GM10248 (cell line): Measurements from ENCODE around the gene PTPRCAP.

Experiments
- CTCF ChIA-PET: fragments of 300-600 bp; sonication (Branson Sonifier 250); formaldehyde crosslinking; extraction: SDS; loops from one replicate; lab custom pipeline; 2021; ENCODE audit warnings: antibody characterized with exemption; lab: Yijun Ruan, JAX
- POLR2A ChIA-PET: fragments of 350-650 bp; sonication (Branson Sonifier 250); formaldehyde crosslinking; extraction: SDS; loops from one replicate; lab custom pipeline; 2020; ENCODE audit warnings: antibody characterized with exemption; lab: Yijun Ruan, JAX
- DNase-seq: peaks from one replicate; pipeline ENCODE4 v3.0.0; 2012; ENCODE audit errors: extremely low spot score
- TF ChIP-seq, protein P1 (sequence below): IDR thresholded peaks from 2 replicates; pipeline ENCODE4 v1.5.1; 2012; ENCODE audit warnings: mild to moderate bottlenecking, low read depth; ENCODE audit errors: extremely low read depth, missing control alignments, control extremely low read depth

The PTPRCAP gene

DNA sequence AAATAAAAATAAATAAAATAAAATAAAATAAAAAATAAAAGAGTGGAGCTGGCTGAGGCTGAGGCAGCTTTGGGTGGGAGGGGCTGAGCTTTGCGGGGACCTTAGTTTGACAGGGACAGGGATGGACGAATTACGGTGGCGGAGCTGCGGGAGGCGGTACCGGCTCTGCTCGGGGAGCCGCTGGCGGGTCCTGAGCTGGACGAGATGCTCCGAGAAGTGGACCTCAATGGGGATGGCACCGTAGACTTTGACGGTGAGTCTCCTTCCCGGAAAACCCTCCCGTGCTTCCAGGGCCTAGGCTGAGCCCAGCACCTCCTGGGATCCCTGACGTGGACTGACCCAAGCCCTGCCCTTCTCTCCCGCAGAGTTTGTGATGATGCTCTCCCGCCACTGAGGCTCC lies 20.8 kb upstream of the PTPRCAP start:
- no peak for DNase-seq
- POLR2A ChIA-PET: interaction anchor here (0.6 to 1.4 kb wide), 2 partner anchors 8 to 10 kb away, joined by 4 read pairs; no protein-coding TSS in a partner anchor
- TF ChIP-seq, protein P1, sequence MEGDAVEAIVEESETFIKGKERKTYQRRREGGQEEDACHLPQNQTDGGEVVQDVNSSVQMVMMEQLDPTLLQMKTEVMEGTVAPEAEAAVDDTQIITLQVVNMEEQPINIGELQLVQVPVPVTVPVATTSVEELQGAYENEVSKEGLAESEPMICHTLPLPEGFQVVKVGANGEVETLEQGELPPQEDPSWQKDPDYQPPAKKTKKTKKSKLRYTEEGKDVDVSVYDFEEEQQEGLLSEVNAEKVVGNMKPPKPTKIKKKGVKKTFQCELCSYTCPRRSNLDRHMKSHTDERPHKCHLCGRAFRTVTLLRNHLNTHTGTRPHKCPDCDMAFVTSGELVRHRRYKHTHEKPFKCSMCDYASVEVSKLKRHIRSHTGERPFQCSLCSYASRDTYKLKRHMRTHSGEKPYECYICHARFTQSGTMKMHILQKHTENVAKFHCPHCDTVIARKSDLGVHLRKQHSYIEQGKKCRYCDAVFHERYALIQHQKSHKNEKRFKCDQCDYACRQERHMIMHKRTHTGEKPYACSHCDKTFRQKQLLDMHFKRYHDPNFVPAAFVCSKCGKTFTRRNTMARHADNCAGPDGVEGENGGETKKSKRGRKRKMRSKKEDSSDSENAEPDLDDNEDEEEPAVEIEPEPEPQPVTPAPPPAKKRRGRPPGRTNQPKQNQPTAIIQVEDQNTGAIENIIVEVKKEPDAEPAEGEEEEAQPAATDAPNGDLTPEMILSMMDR: no peak
- CTCF ChIA-PET: interaction anchor here (3.7 kb wide), 1 partner anchor 20 kb away, joined by 19 read pairs; the partner anchor contains the start of gene PTPRCAP

DNA sequence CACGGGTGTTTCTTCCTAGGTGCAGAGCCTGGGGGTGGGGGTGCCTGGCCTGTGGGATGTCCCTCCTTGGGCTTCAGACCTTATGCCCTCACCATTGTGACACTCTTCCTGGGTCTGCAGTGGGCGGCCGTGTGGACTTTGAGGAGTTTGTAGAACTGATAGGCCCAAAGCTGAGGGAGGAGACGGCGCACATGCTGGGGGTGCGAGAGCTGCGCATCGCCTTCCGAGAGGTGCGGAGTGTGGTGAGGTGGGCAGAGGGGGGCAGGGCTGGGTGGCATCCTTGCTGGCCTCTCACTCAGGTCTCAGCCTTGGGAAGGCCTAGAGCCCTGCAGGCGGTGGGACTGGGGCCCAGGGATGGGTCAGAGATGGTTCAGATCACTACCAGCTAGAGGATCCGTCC lies 20.0 kb upstream of the PTPRCAP start:
- ChIA-PET CTCF (interaction anchor here (1.7 kb wide), 1 partner anchor 112 kb away, joined by 6 read pairs; no protein-coding TSS in a partner anchor), POLR2A (no interaction called here)
- no peak for DNase-seq
- TF ChIP-seq, protein P1: no peak

DNA sequence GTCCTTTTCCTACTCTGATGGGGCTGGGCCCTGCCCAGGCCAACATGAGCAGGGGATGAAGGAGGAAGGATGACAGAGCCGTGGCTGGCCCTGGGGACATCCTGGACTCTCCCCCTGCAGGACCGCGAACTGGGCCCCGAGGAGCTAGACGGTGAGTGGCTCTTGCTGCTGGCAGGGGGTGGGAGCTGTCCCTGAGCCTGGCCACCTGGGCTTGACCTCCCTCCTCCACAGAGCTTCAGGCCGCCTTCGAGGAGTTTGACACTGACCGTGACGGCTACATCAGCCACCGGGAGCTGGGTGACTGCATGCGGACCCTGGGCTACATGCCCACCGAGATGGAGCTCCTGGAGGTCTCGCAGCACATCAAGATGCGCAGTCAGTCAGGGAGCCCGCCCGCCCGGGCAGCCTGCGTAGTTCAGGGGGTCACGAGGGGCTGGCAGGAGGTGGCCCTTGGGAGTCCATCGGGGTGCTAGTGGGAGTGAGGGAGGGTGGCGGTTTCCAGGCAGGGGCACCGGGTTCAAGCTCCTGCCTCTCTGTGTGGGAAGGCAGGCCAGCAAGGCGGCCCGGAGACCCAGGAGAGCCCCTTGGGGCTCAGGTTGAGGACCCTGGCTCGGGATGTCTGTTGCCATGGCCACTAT lies 18.7 kb upstream of the PTPRCAP start:
- DNase-seq: no peak
- POLR2A ChIA-PET: interaction anchor here (0.8 kb wide), 1 partner anchor 12 kb away, joined by 3 read pairs; no protein-coding TSS in a partner anchor
- CTCF ChIA-PET: interaction anchor here (1.0 to 1.7 kb wide), 2 partner anchors 29 to 110 kb away, joined by 3 to 6 read pairs; no protein-coding TSS in a partner anchor
- TF ChIP-seq, protein P1: no peak

DNA sequence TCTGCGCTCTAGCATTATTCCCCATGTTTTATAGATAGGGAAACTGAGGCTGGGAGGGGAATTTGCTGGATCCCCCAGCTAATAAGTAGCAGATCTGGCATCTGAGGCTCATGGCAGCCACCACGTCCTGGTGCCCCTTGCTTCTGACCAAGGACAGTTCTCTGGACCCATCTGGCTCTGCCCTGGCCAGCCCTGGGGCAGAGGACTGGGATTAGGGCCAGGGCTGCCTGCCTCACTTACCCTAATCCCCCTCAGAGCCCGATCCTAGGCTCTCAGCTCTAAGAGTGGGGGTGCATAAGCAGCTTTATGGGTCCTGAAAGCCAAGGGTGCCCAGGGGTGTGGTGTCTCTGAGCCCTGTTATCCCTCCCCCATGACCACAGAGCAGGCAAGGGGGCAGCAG lies 17.6 kb upstream of the PTPRCAP start, which contains the start of gene CABP4:
TSS of gene CABP4 (plus strand) at position 301 of the 400 bp plus-strand sequence. CDS start at position 371, 70 bp downstream.
- TF ChIP-seq, protein P1: no peak
- ChIA-PET CTCF (interaction anchor here (1.0 to 1.1 kb wide), 2 partner anchors 10 to 104 kb away, joined by 3 read pairs; no protein-coding TSS in a partner anchor), POLR2A (interaction anchor here (0.5 kb wide), 1 partner anchor 24 kb away, joined by 6 read pairs; no protein-coding TSS in a partner anchor)
- DNase-seq: no peak

DNA sequence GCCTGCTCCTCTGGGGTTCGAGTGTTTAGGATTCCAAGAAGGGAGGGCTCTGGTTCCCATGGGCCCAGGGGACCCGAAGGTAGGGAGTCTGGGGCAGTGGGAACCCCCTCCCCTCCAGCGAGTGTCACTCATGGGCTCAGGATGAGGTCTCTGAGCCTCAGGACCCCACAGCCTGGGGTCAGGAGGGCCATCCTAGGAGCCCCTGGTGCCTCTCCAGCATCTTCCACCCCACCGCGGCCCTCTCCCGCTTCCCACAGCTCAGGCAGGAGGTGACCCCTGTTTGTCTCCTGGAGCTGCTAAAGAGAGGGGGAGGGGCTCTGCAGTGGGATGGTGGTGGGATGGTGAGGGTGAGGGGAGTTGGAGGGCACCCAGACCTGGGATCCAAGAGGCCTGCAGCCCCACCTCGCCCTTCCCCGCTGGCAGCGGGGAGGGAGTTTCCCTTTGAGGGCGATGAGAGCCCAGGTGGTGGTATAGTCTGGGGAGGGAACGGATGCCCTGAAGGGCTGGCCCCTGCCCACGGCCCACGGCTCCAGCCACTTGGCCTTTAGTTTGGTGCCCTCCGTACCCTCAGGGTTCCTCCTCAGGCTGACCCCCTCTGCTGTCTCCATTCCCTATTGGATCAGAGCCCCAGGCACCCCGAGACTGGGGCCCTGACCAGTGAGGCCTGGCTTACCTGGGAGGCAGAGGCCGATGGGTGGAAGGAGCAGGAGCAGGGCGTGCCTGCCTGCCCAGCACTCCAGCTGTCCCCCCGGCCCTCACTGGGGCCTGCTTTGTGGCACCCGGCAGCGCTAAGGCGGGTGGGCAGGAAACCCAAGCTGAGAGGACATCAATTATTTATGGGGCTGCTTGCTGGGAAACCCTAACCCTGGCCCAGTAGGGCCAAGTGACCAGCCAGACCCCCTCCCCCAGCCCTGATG lies 16.6 kb upstream of the PTPRCAP start:
- no peak for DNase-seq
- ChIA-PET POLR2A (interaction anchor here (0.5 kb wide), 1 partner anchor 23 kb away, joined by 6 read pairs; no protein-coding TSS in a partner anchor), CTCF (interaction anchor here (1.1 kb wide), 1 partner anchor 103 kb away, joined by 3 read pairs; no protein-coding TSS in a partner anchor)
- TF ChIP-seq, protein P1: no peak
